HK-2 (cell line): ENCODE data around the gene SEMA3A.

Experiments
- DNase-seq: peaks from one replicate; pipeline ENCODE4 v3.0.0-alpha.2; 2018; ENCODE audit not compliant: unreplicated experiment

SEMA3A gene

DNA sequence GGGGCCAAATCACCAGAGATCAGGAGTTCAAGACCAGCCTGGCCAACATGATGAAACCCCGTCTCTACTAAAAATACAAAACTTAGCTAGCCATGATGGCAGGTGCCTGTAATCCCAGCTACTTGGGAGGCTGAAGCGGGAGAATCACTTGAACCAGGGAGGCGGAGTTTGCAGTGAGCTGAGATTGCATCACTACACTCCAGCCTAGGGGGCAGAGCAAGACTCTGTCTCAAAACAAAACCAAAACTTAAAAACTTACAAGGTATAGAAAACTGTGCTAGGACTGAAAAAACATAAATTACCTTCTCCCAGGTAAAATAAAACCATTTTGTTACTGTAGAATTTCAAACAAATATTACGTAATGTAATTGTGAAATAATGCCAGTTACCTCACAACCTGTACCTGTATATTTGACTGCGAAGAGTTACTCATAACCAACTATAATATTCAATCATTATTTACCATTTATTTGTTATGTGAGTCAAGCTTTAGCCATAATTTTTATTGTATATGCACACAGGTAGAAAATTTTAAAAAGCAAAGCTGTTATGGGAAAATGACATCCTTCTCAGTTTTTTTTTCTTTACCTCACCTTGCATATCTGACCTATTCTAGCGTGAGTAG, 180.9 kb downstream of the SEMA3A start:
- no peak for DNase-seq

DNA sequence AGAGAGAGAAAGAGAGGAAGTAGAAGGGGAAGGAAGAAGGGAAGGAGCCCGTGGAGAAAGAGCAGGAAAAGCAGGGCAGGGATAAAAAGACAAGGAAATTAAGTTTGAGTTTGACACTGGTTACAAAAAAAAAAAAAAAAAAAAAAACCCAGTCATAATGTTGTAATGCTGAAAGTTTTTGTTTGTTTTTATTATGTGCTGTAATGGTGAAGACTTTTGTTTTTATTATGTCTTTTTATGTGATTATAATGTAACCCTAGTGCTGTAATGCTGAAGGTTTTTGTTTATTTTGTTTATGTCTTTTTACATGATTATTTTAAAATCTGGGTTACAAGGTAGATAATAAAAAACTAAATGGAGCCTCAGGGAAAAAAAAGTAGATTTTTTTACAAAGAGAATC, 184.8 kb downstream of the SEMA3A start:
- no peak for DNase-seq

DNA sequence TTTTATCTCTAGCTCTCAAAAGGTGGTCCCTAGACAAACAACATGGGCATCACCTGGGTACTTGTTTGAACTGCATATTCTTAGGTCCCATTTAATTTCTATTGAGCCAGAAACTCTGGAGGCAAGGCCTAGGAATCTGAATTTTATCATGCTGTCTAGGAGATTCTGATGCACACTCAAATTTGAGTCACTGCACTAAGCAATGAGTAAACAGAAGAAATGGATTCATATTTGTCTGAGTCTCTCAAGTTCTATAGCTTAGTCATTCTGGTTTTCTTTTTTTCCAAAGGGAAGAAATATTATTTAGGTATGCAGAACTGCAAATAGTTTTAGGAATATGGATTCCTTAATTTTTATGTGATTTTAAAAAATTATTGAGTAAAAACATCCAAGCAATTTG, 185.5 kb downstream of the SEMA3A start:
- DNase-seq = no peak

DNA sequence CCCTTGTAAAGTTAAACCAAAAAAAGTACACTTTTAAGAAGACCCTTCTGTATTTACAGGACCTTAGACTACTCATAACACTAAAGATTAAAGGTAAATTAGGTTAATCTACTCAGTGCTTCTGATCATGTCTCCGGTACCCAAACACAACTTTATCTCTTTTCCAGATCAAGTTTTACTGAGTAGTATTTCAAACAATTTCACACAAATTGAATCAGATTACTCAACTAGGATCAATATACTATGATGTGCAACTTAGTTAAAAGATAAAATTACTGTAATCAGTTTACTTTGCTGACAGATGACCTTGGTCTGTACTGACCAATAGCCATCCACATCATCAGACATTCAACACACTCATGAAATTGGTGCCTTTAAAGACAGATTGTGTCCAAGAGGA, 191.4 kb downstream of the SEMA3A start:
- no peak for DNase-seq

DNA sequence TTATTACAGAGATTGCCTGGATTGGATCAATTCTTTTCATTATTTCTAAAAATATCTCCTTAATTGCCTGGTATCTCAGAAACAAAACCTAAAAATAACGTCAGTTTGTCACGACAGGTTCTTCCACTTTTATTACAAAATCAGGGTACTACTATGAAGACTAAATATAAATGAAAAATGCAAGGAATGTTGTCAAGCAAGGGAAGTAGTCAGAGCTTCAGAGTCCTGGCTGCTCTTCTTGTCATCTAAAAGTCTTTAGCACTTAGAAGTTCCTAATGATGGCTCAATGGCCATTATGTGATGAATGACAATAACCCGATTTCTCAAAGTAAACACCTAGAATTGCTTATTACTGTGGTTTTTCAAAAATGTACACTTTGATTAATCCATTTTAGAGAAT, 192.2 kb downstream of the SEMA3A start:
- no peak for DNase-seq

DNA sequence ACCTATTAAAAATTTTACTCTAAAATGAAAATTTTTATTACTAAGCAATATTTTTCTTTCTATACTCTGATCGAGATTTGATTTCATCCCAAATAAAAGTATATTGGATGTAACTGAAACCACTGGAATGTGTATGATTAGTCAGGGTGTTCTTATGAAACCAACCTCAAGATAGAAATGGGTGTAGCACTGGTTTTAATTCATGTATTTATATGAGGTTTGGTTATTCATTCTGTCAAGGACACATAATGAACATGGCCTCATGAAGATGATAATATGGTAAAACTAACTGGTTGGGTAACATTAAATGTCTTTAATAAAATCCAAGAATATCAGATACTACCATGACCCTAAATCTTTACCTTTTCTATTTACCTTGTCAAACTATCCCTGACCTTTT, 197.7 kb downstream of the SEMA3A start:
- no peak for DNase-seq

DNA sequence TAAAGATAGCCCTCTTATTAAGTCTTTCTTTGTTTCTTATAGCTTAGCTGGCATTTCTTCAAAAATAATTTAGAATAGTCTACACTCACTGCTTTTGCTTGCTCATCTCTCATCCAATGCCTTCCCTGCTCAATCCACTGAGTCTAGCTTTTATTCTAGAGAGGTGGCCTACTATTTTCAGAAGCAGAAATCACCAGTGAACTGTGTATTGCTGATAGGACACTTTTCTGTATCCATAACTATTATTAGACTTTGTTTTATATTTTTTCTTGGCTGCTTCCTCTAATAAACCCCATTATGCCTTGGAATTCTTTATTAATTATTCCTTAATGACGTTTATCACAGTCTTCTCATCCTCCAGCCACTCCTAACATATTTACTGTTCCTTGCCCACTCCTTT, 206.8 kb downstream of the SEMA3A start:
- no peak for DNase-seq

DNA sequence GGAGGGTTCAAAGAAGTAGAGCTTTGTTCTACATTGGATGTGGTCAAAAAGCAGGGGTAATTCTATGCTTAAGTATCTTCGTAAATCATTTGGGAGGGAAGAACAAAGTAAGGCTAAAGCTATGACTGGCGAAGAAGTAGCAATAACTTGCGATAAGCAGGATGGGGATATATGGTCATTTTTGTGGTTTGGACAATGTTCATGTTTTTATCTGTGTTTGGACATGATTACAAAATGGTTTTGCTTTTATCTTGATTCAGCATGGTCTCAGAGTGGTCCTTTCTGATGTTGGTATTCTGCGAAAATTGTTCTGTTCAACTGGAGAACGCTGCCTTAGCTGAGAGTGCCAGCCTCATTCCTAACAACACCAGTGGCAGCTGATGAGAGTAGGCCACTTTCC, 208.8 kb downstream of the SEMA3A start:
- no peak for DNase-seq

DNA sequence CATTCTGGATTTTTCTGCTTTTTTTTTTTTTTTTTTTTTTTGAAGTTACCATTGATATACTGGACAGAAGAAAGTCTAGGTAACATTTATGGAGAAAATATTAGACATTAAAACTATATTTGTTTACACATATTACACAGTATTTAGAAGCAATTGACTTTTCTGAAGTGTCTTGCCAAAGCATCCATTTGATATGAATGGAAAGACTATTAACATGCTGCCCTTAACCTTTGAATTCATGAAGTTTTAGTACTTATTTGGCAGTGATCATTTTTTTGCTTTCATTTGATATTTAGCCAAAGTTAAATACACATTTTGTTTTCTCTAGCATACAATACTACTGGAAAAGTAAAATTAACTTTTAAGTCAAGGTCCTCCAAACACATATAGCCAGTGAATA, 210.0 kb downstream of the SEMA3A start:
- no peak for DNase-seq

DNA sequence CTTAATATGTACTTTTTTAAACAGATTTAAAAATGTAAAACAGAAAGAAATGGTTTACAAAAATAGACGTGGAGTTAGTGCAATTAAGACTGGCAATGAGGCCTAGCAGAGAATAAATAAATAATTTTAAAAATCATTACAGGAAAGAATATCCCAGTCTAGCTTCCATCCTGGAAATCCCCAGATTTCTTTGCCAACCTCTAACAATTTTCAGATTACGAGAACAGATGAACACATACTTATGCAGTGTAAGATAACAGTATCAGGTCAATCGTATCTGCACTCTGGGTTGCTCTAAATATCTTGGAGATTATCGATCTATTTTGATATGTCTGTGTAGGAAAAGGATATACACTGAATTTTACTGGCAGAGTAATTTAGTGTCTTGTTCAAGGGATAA, 210.5 kb downstream of the SEMA3A start:
- DNase-seq = no peak

DNA sequence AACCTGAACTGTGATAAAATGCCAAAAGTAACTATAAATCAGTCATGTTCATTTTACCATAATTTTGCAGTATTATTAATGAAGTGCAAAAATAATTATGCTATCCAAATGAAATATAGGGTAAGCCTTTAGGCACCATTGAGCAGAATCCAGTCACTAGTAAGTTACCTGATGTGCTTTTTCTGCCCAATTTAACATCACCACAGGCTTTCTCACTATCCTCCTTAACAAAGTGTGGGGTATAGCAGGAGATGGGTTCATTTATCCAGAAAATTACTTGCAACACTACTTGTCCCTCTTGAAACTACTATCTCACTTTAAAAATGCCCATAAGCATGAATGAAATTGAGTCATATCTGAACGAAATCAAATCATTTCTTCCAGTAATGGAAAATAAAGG, 211.0 kb downstream of the SEMA3A start:
- DNase-seq = no peak

DNA sequence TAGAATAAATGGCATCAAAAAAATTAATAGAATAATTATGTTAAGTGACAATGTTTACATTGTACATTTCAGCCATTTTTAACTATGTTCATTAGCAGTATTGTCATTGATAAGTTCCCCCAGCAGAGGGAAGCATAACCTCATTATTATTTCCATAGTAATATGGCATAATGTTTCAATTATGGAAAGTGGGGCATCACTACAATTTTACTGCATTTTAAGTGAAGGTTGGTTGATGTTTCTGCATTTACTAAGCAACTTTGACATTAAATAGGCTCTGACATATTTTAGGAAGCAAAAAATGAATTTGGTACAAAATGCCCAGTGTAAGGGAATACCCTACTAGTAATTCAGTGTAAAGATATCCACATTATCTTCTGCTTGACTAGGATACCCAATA, 218.3 kb downstream of the SEMA3A start:
- no peak for DNase-seq

DNA sequence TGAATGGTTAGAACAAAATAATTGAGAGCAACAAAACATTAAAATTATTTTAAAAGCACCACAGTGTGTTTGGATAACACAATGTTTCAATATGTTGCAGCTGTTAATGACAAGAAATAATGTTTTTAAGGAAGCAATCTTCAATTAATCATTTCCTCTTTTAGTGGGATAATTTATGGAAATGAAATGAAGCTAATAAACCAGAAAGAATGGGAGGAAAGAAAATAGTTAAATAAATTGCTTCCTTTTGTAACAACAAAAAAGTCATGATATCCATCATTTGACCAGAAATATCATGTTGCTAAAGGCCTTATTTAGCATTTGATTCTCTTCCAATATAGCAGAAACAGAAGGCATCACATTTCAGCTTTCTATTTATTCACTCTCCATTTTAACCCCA, 224.5 kb downstream of the SEMA3A start:
- DNase-seq = no peak

DNA sequence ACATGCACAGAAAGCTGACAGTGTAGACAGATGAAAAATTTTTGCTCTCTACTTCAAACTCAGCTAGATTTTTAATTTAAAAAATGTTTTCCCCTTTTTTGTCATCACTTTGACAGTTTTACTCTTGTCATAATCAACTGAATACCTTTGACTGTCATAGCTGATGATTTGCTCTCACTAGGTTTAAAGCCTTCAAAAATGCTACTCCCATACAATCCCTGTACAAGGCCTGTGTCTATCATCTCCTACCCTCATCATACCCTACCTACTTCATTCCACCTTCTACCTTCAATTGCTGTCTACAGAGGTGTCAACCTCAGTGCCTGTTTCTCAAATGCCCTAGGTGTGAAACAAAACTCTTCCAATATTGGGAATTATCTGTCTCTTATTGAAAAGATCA, 230.3 kb downstream of the SEMA3A start:
- no peak for DNase-seq

DNA sequence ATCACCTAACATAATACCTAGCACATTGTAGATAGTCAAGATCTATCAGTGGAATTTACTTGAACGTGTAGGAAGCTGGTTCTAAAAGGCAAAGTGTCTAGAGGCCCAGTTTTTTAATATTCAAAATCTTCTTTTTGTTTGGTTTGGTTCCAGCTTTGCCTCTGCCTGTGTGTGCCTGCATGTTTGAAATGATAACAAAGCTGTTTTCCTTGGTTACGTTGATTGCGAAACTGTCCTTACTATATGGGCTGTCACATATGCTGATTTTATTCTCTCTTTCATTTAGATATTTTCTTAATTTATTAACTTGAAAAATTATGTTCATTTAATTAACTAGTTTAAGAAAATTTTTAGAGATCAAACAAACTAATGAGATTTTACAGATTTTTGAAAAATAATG, 237.3 kb downstream of the SEMA3A start:
- no peak for DNase-seq

DNA sequence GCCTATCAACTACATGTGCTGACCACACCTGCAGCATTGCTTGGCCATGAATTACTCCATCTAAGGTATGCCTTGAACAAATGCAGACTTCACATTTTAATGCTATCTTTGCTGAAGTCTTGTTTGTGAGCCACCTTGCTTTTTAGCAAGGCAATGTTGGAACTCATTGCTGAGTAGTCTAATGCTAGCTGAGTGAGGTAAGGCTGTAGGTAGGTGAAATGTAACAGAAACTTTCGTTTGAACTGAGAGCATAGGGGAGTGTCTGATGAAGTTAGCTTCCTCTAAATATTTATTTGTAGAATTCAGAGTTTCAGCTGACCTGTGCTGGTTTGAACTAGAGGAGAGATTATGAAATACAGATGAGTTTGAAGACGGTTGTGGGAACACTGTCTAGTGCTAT, 238.5 kb downstream of the SEMA3A start:
- DNase-seq = no peak

DNA sequence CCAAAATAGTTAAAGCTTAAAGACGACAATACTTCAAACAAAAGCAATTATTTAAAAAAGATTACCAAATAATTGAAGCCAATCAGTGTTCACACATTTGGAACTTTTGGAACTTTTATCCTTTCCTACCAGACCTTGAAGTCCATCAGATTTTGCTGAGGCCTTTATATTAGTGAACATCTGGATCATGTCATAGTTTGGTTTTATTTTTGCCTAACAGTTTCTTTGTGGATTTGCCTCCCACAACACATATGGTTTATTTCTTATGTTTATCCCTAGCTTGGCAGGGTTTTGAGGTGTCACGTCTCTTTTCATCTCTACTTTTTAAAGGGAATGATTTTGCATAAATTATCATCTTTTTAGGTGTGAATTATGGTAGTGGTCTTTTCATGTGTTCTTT, 242.4 kb downstream of the SEMA3A start:
- no peak for DNase-seq

DNA sequence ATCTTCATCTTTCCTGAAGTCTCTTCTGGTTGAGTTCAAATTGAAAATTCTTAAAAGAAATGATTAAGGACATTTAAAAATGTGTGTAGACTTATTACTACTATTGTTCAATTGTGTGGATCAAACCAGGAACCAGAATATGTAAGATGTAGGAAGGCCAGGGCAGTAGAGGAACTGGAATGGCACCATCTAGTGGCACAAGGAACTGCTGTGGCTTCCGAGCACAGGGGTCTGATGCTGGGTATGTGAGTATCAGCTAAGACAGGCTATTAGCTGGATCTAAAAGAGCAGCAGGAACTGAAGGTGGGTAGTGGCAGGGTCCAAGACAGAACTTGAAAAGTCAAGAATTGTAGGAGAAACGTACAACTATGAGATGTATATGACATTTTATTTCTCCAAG, 247.3 kb downstream of the SEMA3A start:
- no peak for DNase-seq

DNA sequence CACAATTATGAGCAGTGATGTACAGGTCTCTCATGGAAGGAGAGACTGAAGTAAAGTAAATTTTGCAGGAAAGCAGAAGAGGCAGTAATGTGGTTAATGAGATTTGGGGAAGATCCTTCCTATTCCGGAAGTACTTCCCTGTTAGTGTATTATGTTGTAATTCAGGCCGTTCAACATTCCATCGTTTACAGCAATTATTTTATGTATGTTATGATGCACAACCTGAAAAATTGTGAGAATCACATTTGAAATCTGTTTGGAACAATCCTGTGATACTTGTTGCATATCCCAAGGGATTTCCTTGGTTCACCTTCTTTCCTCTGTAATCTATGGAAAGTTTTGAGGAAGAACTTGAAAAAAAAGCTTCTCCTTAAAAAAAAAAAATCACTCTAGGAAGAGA, 247.8 kb downstream of the SEMA3A start:
- DNase-seq = no peak

DNA sequence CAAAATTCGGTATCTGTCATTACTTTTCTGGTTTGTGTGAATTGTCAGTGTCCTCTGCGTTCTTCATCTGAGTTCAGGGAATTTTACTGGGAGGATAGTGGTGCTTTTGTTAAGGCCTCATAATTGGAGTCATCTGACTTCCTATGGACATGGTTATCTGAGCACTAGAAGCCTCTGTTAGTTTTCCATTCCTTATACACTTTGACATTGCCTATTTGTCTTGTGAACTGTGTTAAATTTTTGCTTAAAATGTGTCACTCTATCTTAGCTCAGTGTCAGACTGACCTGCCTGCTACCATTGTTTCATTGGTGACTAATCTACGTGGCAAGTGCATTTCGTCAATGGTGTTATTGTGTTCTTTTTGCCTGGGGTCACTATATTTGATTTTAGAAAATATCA, 253.3 kb downstream of the SEMA3A start:
- no peak for DNase-seq

DNA sequence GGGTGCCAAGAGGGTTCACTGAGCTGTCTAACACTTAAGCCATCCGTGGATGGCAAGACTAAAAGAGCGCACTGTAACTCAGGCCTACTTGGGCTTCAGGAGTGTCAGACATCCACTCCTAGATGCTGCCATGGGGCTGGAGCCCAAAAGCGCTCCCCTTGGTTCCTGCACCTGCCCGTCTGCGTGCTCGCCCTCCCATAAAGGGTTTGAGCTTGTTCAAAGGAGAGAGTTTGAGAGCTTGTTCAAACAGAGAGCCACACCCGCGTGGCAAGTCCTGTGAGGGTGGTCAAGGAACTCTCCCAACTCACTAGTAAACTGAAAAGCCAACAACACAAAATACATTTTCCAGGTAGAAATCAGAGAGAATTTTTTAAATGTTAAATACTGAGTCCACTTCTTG, 256.7 kb downstream of the SEMA3A start:
- DNase-seq = no peak

DNA sequence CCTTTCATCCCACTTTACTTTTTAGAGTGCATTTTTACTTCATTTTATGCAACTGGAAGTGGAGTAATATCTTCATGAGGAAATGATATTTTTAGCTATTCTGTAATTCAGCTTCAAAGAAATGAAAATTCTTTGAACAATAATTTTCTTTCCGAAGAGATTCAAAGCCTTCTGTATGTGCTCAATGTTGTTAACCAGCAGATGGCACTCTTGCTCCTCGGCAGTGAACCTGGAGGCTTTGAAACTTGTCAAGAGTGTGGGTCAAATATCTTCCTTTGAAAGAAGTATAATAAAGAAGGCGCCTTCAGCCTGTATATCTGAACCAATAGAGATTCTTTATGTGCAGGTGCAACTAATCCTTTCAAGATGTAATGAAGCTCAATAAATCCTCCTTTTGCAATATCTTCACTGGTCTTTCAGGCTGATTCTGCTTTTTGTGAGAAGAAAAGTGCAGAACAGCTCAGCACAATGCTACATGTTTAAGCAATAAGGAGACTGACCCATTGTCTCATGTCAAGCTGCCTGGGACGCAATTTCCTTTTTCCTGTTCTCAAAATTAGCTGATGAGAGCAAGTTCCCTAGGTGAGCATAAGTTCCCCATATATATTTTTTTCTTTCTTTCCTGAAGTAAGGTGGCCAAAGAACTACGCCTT, 258.4 kb downstream of the SEMA3A start:
- DNase-seq = peak; percentile 45

DNA sequence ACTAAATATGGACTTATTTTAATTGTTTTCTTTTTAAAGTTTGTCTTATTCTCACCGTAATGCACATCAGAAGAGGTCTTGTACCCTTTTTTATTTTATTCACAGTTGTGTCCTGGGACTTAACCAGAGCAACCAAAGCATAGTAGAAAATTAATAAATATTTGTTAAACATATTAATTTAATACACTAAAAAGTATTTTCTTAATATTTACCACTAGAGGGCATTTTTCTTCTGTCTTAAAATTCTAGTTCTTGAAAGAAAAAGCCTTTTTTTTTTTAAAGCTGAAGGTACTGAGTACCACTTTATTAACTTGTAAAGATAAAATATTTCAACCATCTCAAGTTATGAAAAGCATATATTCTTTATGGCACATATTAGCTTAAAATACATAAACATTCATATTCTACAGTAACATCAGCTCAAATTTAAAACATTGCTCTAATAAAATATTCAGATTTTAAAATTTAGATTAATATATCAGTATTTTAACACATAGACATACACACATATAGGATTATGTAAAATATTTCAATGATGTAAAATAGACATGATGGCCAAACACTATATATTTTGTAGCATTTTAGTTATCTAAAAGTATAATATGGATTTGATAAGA, 260.4 kb downstream of the SEMA3A start:
- DNase-seq = no peak

DNA sequence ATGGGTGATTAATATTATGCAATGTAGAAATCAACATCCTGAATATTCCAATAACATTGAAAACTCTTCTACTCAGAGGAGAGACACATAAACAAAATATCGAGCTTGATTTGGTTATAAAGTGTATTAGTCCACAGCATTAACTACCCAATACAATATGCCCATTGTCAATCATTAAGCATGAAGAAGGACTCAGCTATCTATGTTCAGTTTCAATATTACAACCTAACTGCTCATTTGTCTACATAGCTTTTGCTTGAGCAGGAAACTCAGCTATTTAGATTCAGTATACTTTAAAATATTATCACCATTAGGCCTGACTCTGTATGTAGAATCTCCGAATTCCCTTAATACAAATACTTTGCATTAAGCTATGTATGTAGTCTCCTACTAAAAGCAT, 262.6 kb downstream of the SEMA3A start:
- no peak for DNase-seq
